GM20431 (cell line): ENCODE data around the gene SLC39A3.

Experiments
- in situ Hi-C: fragments of 300-500 bp; cut with MseI, MboI; formaldehyde crosslinking; loops from one replicate; pipeline ENCODE4 v1.15.0; 2020; ENCODE audit warnings: low sequenced_read_pairs; ENCODE audit not compliant: unreplicated experiment

Gene SLC39A3

DNA sequence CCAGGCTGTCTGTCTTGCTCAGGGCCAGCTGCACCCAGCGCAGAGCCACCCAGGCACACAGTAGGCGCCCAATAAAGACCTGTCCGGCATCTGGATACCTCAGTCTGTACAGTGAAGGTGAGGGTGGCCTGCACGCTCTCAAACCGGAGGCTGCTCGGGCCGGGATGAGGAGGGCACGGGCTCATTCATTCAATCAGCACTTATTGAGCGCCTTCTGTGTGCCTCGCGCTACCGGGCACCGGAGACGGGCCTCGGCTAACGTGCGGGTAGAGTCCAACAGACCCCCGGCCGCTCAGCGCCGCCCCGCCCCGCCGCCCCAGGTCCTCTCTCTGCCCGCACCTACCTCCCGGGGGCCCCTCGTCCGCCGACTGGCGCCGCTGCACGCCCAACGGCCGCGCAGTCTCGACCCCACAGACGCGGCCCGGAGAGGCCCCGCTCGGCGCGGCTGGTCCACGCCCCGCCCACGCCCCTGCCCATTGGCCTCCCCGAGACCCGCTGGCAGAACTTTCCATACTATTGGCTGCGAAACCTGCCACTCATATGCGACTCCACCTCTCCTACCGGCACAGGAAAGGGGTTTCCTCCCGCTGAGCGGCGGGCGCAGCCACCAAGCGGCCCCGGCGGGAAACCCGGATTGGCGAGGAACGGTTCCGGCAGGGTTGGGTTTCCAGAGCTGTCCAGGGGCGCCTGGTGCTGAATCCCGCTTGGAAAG is at the start of gene SLC39A3:
SLC39A3 (minus strand) TSS at position 416 of the 712 bp plus-strand sequence. CDS start 2,760 bp downstream, outside the sequence.
- in situ Hi-C loops, result no loop called here

GRCh38 chr19:2788237-2788636 is 48.4 kb upstream of the SLC39A3 start:
- in situ Hi-C loops, result no loop called here

- in situ Hi-C loops, result no loop called here
Measured at GRCh38 chr19:2787115-2787514, 47.3 kb upstream of the SLC39A3 start.

- in situ Hi-C loops, result no loop called here
Measured at GRCh38 chr19:2785244-2785997, 45.6 kb upstream of the SLC39A3 start, which contains the start of gene THOP1. TSS of gene THOP1 (plus strand) at chr19:2785503. CDS start at chr19:2785663, 160 bp downstream.

- in situ Hi-C loops, result no loop called here
Measured at GRCh38 chr19:2783781-2784145, 43.9 kb upstream of the SLC39A3 start.

GRCh38 chr19:2782936-2783780 is 43.3 kb upstream of the SLC39A3 start, which contains the start of gene SGTA:
TSS of gene SGTA (minus strand) at chr19:2783273. CDS start at chr19:2769068, 14,205 bp downstream.
- in situ Hi-C loops, result no loop called here

DNA sequence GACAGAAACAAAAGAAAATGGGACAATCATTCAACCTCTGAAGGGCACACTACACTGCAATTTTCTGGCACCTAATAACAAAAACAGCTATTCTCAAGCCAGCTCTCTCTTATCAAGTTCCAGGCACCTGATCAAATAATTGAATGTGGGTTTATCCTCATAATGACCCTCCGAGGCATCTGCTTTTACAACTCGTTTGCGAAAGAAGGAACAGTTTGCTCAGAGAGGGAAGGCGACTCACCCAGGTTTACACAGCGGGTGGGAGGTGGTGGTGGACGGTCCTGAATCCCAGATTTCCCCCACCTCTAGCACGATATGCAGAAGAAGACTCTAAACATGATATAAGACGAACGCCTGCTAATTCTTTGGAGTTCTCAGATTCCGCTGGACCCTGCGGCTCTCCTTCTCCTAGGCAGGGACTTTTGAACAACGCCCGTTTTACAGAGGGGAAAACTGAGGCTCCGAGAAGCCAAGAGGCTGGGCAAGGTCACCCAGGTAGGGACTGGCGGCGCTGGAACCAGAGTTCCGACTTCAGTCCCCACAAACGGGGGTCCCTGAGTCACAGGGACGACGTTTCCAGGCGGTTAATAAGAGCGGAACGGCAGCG is 42.6 kb upstream of the SLC39A3 start:
- in situ Hi-C loops, result no loop called here

DNA sequence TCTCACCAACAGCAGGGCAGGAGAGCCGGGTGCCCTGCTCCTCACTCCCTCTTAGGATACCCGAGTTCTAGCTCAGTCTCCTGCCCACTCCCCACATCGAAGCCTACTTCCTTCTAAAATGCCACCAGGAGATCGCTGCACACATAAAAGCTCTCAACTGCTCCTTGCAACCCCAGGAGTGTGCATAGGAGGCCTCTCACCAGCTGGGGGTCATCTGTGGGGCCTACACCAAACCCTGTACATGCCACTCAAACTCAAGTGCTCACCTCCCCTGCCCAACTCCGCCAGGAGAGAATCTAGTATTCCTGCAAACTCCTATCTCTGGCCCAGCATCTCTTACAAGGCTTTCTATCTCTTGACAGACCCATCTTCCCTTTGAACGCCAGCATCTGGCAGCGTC is 40.5 kb upstream of the SLC39A3 start:
- in situ Hi-C loops, result no loop called here

DNA sequence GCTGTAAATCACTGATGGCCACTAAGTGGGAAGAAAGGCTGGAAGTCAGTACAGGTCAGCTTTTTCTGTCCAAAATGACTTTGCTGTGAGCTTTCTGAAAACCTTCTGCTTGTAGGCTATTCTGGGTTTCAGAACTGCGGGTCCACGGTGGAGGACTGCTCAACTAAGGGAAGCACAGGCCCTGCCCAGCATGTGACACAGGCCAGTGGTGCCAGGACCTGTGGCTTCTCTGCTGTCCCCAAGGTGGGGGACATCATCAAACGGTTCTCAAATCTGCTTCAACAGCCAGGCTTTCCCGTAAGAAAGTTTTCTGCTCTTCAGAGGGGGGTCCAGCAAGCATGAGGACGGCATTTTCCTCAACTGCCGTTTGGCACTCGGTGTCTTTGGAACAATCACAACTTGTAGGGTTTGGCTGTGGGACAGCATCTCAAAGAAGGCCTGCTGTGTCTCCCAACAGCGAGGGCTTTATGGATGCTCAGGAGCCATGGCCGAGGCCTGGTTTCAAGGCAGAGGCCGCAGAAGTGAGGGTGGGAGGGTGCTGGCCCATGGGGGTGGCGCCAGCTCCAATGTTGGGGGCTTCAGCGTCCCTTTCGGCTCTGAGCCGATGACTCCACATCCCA is 39.4 kb upstream of the SLC39A3 start:
- in situ Hi-C loops, result no loop called here

DNA sequence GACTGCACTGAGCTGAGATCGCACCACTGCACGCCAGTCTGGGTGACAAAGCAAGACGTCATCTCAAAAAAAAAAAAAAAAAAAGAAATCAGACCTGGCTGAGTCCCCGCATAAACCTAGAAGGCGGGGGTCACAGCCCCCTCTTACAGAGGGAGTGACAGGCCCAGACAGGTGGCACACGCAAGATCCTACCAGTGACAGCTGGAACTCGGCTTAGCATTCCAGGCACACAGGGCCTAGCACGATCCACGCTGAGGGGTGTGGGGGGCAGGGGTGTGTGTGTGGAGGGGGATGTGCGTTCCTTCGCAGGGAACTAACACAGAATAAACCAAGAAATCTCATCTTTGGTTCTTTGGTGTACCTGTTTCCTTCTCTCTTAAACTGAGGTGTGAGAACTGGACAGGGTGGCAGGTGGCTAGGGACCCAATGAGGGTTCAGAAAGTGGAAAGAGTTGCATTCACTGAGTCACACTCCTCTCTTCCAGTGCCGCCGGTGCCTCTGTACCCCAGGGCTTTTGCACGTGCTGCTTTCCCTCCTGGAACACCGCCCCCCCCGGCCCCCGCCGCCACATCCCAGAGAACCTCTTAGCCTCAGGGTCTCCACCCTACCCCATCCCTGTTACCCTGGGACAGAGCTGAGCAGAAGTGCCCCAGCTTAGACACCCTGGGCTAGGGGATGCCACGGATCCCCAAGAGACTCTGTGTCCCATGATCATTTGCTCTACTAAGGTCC is 38.3 kb upstream of the SLC39A3 start:
- in situ Hi-C loops, result no loop called here

DNA sequence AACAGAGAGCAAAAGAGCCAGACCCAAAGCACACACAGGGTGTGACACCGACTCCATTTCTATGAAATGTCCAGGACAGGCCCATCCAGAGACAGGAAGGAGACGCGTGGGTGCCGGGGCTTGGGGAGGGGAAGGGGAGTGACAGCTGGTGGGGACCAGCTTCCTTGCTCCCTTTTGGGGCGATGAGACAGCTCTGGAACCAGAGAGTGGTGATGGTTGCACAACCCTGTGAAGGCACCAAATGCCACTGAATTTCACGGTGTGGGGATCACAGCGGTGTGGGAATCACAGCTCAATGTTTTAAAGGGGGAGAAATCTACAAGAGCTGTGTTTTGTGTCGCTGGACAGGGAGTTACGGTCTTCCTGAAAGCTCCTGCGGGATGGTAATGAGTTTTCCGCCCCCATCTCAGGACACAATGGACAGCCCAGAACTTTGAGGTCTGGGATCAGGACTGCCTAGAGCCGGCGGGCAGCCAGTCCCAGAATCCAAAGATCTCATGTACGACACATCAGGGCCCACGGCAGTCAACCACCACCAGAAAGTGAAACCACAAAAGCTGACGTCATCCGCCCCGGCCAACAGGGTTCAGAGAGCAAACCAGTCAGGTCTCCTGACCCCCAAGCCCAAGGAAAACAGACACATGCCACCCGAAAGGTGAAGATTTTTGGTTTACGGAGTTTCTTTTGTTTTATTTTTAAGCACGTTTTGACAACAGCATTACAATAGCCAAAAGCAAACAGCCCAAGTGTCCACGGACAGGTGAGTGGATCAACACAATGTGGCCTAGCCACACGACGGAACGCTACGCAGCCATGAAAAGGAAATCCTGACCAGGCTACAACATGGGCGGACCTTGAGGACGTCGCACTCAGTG is 36.0 kb upstream of the SLC39A3 start:
- in situ Hi-C loops, result no loop called here

DNA sequence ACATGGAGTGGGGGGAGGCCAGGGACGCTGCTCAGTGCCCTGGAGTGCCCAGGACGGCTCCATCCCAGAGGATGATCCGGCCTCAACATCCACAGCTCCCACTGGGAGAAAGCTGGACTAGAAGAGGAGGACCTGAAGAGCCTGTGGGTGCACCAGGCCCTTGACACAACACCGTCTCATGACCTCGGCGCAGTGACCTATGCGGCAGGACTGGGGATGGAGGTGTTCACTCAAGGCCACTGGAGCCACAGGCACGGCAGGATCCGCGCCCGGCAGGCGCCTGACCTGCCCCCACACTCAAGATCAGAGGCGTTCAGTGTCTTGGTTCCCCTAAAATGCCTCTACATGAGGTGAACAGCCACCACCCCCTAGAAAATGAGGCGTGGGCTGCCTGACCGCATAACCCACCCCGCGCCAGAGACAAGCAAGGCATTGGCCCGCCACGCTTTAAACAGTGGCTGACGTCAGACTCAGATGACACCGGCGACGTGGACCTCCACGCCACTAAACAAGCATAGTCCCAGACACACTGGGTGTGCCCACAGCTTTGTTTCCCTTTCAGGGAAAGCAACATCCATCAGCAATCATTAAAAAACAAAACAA is 35.2 kb upstream of the SLC39A3 start:
- in situ Hi-C loops, result no loop called here

DNA sequence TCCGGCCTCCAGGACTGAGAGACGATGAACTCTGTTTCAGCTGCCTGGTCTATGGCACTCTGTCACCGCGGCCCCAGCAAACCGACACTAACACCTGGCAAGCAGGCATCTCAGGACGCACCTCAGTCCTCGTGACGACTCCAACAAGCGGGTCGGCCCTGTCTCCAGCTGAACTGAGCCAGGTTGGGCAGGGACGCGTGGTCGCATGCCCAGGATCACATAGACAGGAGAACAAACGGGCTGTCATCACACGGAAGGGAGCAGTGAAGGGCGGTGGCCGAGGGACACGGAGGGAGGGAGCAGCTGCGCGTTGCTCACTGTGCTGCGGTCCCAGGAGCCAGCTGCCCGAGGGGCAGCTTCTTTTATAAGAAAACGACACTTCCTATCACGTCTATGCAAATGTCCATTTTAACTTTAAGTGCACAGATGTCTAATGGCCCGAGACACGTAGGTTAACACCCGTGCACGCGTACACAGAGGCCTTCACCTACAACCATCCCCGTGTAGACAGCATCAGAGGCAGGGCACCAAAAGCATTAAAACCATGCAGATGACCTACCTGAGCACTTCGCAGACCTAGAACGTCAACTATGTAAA is 34.4 kb upstream of the SLC39A3 start:
- in situ Hi-C loops, result no loop called here

DNA sequence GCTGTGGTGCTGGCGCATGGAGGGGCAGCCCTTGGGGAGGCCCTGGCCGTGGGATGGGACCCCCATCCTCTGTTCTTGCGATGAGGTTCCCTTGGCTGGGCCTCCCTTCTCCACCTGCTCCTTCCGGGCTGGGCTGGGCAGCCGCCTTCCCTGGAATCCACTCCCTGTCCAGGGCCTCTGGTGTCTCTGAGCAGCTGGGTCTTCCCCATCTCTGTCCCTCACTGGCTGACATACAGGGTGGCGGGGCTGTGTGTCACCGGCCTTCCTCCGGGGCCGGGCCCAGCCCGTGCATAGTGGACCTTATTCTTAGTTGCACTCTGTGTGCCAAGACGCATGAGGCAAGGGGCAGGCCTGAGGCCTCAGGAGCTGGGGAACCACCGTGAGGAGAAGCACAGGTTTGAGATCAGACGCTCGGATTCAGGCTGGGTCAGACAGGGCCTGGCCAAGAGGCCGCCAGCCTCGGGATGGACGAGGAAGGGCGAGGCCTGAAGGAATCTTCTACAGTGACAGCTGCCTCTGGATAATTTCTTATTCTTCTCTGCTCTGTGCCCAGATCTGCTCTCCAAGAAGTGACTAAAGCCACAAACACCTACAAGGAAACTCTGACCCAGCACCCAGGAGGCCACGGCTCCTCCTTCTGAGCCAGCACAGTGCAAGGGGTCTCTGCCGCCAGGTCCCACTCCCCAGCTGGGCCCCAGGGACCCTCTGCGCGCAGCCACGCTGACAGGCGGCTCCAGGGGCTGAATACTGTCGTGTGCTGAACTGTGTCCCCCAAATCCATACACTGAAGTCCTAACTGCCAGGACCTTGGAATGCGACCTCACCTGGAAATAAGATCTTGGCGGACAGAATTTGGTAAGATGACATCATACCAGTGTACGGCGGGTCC is 32.2 kb upstream of the SLC39A3 start:
- in situ Hi-C loops, result no loop called here

GRCh38 chr19:2770055-2771013 is 30.5 kb upstream of the SLC39A3 start:
- in situ Hi-C loops, result no loop called here
